Measurements from ENCODE around the gene MRPL37. TPM values are rescaled to one million over a fixed set of nuclear protein-coding genes. Genes with fewer than 3 reads are reported as not detected.

Gene MRPL37
- total RNA-seq, 1 experiment from 2014 or later = 142 TPM

DNA sequence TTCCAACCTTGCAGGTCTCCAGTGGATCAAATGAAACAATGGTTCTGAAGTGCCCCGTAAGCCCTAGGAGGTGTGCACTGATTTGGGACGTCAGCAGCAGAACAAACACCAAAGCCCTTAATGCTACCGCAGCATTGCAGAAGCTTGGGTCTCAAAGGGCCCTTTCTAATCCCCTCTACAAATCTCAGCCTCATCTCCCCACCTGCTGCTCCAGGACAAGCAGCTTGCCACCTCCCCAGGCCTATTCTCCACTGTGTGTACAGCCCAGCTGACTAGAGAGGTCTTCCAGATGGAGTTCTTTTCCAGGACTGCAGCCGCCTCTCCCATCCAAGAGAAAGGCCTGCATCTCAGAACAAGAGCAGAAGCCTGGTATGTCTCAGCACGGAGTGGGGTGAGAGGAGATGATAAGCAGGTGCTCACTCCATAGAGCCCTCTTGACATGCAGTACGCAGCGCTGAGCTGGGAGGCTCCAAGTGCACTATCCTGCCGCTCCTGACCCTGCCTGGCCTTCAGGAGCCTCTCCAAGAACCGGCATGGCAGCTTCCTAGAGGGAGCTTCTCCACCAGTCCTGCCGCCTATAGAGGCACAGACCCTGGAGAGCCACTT, 46.3 kb downstream of the MRPL37 start:
- Histone ChIP-seq H3K4me3 (no peak overlapping the region), H3K27me3 (no peaks in the 10 kb centered on the region), H3K9me3 (no peaks in the 10 kb centered on the region), H3K36me3 (no peaks in the 10 kb centered on the region)
- no peak for DNase-seq

DNA sequence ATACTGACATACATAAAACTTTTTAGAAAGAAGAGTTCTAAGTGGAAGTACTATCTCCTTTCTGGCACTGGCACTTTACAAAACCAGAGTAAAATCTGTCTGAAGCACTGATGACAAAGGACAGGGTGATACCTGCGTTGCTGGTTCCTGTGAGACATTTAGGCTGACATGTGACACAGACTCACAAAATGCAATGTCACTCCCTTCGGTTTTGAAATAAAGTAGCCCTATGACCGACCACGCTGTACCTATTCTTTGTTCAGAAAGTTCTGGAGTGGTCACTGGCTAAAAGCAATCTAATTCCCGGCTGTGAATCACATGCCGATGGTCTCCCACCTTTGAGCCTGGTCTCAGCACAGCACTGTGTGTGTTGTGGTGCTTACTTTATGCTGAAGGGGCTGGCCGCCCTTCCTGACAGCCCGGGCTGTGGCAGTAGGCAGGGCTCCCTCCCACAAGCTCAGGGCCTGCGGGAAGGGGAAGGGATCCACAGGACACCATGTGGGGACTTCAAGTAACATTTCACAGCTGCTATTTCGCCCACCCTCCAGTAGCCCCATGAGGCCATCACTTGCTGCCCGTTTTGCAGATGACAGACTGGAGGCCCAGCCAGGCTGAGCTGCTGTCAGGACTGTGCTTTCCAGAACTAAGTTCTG, 48.0 kb downstream of the MRPL37 start:
- DNase-seq = no peak
- Histone ChIP-seq H3K4me3 (no peak overlapping the region), H3K9me3 (no peaks in the 10 kb centered on the region), H3K36me3 (no peaks in the 10 kb centered on the region), H3K27me3 (no peaks in the 10 kb centered on the region)

DNA sequence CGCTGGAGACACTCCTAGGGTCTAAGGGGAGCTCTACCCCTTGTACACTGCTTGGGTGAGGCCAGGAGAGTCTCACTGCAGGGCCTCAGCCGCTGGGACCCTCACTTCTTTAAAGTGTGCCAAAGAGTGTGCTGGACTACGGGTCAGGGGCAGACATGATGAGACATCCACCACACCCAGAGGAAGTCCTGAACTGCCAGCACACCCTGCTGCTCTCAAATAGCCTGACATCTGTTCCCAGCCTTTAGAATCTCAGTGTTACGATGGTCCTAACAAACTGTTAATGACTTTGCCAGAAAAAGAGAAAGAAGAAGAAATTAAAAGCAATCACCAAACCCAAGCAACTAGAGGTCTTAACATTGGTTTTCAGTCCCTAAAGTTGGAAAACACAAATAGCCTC, 49.0 kb downstream of the MRPL37 start:
- no peaks in the 10 kb centered on the region for H3K27me3 ChIP-seq
- no peak overlapping the region for H3K4me3 ChIP-seq
- no peak for DNase-seq
- H3K36me3 ChIP-seq = no peaks in the 10 kb centered on the region
- no peaks in the 10 kb centered on the region for H3K9me3 ChIP-seq

DNA sequence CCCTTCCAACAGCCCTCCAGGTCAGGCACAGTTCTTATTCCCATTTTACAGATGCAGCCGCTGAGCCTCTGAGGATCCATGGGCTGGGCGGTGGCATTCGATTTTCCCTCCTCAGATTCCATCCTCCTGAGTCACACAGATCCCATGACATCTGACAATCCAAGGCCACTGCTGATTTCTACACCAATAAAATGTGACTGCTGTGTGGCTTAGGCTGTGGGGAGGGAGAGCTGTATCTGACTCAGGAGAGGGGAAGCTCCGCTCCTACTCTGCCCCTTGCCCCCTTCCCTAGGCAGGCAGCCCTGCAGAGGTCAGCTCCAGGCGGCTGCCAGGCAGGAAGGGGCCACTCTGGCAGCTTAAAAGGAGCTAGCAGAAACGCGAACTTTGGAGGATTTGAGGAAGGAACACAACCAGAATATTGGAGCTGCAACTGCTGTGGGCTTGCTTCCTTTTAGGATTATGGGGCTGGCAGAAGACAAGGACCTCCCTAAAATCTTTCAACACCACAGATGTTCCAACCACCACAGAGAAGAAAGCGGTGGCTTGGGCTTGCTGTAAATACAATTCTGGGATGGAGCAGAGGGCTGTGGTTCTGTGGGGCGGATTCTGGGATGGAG, 50.0 kb downstream of the MRPL37 start:
- Histone ChIP-seq H3K9me3 (no peaks in the 10 kb centered on the region), H3K4me3 (no peak overlapping the region), H3K36me3 (no peaks in the 10 kb centered on the region), H3K27me3 (no peaks in the 10 kb centered on the region)
- peak; percentile 41 for DNase-seq

DNA sequence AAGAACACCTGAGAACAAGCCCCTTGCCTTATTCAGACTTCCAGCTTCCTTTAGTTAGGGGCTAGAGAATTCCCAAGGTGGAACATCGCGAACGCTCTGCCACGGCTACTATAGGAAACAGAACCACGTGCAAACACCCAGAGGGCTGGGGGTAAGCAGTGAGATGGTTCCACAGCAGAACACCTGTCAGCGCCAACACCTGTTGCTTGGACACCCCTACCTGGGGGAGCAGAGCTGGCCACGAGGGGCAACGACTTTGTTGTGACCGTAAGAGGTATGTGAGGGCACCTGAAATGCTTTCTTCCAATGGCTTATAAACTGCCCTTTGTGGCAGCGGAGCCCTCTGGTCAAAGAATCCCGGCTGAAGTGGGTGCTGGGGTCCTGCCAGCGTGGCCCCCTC, 50.7 kb downstream of the MRPL37 start:
- Histone ChIP-seq H3K27me3 (no peaks in the 10 kb centered on the region), H3K9me3 (no peaks in the 10 kb centered on the region), H3K36me3 (no peaks in the 10 kb centered on the region), H3K4me3 (no peak overlapping the region)
- no peak for DNase-seq

DNA sequence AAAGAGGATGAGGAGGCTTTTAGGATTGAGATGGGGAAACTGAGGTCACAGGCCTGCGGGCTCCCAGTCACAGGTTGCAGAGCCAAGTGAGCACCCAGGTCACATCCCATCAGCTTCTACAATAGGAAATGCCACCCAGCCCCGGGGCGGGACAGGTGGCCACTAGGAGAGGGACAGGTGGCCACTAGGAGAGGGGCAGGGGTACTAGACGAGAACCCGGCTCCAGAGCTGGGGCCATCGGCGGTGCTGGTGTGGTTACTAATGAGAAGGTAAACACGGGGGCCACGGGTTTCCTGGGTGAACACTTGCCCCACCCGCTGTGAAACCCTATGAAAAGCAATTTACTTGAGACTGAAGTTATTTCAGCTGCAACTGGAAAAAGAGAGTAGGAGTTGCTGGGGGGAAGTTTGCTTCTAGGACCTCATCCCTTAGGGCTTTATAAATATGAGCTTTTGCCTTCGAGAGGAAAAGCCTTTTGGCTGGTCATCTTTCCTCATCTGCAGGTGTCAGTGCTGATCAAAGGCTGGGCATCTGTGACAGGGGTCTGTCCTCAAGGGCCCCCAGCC, 52.5 kb downstream of the MRPL37 start:
- H3K36me3 ChIP-seq = no peaks in the 10 kb centered on the region
- no peak overlapping the region for H3K4me3 ChIP-seq
- H3K9me3 ChIP-seq = no peaks in the 10 kb centered on the region
- DNase-seq = no peak
- no peaks in the 10 kb centered on the region for H3K27me3 ChIP-seq

DNA sequence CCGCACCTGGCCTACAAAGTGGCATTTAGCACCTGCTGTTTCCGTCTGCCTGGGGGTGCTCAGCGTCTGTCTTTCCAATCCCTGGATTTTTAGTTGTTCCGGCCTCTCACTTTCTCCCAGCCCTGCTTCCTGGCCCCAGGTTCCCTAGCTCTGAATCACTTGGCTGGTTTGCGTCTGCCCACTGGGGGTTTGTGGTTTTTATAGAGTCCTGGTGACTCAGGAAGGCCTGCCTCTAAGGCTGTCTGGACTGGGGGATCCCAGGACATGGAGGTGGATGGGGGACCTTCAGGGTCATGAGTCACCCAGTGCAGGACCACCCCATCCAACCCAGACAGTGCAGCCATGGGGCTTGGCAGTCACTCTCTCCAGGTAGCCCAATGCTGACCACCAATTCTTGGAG, 53.5 kb downstream of the MRPL37 start:
- Histone ChIP-seq H3K4me3 (no peak overlapping the region), H3K36me3 (no peaks in the 10 kb centered on the region), H3K9me3 (no peaks in the 10 kb centered on the region), H3K27me3 (no peaks in the 10 kb centered on the region)
- DNase-seq = peak; percentile 90

DNA sequence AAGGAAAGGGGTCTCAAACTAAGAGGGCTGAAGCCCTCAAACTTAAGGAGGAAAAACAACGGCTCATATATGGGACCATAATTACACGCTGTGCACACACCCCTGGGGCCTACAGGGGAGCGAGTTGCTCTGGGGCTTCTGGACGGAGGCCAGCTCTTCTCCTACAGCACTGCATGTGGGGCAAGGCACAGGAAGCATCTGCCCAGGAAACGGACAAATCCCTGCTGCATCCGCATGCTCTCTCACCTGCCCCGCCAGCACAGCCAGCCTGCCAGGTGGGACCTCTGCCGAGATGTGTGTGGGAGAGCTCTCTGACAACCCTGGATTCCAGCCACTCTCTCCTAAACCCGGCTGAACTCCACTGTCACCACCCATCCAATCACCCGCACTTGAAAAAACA, 54.1 kb downstream of the MRPL37 start:
- no peaks in the 10 kb centered on the region for H3K36me3 ChIP-seq
- DNase-seq = peak; percentile 44
- H3K9me3 ChIP-seq = no peaks in the 10 kb centered on the region
- H3K27me3 ChIP-seq = no peaks in the 10 kb centered on the region
- H3K4me3 ChIP-seq = no peak overlapping the region

DNA sequence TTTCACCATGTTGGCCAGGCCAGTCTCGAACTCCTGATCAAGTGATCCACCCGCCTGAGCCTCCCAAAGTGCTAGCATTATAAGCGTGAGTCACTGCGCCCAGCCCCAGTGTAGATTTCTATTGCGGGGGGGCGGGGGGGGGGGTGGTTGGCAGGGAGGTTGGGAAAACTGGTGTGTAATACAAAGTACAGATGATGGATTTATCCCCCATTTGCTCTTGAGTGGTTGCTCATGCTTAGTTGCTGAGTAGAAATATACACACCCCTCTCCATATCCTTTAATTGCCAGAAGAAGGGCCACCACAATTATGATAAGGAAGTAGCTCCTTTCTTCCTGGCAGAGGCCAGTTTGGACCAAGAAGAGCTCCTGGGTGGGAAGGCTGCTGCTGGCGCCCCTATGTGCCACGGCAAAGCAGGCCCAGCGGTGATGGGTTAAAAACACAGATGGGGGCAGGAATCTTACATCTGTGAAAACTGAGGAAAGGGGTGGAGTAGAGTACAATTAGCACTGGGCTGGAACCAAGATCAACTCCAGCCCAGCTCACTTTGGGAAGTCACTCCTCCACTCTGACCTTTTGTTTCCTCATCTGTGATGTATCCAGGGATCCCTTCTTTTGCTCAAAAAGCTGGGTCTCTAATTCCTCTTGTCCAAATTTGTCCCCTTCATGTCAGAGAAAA, 55.2 kb downstream of the MRPL37 start:
- DNase-seq = peak; percentile 54
- no peaks in the 10 kb centered on the region for H3K36me3 ChIP-seq
- H3K9me3 ChIP-seq = no peaks in the 10 kb centered on the region

DNA sequence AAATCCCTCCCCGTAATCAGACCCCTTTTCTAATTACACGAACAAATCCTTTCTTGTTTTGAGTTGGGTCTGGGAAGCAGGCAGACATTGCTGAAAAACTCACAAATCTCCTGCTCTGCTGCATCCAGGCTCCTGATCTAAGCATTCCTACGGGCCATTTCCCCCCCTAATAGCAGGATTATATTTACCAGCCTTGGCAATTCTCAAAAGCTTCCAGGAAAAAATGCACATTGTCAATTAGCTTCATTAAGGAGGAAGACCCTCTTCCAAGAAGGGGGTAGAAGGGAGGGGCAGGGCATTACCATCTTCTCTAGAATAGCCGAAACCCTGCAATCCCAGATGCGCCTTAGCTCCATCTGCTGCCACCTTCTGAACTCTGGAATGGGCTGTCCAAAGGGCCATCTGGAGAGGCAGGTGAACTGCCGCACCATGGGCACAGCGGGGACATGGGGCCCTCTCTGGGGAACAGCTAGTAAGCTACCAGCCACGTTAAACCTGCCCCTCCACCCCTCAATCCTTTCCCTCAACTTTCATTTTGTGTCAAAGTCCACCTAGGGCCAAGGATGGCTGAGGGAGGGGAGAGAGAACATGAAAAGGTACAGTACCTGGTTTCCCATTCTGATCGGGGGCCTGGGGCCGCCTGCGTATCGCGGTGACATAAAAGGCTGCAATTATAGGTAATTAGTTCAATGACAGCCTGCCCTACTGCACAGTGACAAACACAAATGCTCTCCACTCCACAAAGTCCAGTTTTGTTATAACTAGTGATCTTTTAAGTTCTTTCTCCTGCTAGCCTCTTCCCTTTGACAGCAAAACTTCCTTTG, 56.8 kb downstream of the MRPL37 start:
- Histone ChIP-seq H3K36me3 (no peaks in the 10 kb centered on the region), H3K27me3 (no peaks in the 10 kb centered on the region), H3K4me3 (no peak overlapping the region), H3K9me3 (no peaks in the 10 kb centered on the region)
- DNase-seq = no peak

More for the DNA sequence above, 55.2 kb downstream of the MRPL37 start:
- H3K27me3 ChIP-seq = no peaks in the 10 kb centered on the region
- no peak overlapping the region for H3K4me3 ChIP-seq

DNA sequence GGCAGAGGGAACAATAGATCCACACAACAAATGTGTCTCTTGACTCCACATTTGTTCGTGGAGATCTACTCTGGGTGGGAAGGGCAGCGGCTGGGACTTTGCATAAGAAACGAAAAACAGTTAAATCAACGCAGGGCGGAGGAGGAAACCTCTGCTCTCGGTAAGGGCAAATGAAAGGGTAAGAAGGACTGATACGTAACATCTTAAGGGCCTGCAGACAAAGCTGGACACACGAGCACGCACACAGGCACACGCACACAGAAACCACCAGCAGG, 57.3 kb downstream of the MRPL37 start:
- Histone ChIP-seq H3K36me3 (no peaks in the 10 kb centered on the region), H3K27me3 (no peaks in the 10 kb centered on the region), H3K4me3 (no peak overlapping the region), H3K9me3 (no peaks in the 10 kb centered on the region)
- no peak for DNase-seq

DNA sequence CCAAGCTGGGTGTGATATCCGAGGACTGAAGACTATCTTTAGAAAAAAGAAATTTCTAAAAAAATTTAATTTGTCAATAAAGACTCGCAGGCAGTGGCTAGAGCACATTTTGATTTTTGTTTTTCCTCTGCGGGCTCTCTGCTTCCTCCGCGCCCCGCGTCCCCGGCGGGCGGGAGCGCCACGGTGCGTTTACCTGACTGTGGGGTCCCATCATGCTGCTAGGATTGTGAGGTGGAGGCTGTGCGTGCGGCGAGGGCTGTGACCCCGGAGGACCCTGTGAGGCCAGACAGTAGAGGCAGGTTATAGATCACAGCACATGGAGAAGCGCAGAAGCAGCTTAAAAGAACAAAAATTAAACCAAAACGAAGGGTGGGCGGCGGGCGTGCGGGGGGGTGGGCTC, 57.9 kb downstream of the MRPL37 start:
- H3K36me3 ChIP-seq = no peaks in the 10 kb centered on the region
- H3K27me3 ChIP-seq = no peaks in the 10 kb centered on the region
- DNase-seq = no peak
- no peaks in the 10 kb centered on the region for H3K9me3 ChIP-seq
- H3K4me3 ChIP-seq = no peak overlapping the region

DNA sequence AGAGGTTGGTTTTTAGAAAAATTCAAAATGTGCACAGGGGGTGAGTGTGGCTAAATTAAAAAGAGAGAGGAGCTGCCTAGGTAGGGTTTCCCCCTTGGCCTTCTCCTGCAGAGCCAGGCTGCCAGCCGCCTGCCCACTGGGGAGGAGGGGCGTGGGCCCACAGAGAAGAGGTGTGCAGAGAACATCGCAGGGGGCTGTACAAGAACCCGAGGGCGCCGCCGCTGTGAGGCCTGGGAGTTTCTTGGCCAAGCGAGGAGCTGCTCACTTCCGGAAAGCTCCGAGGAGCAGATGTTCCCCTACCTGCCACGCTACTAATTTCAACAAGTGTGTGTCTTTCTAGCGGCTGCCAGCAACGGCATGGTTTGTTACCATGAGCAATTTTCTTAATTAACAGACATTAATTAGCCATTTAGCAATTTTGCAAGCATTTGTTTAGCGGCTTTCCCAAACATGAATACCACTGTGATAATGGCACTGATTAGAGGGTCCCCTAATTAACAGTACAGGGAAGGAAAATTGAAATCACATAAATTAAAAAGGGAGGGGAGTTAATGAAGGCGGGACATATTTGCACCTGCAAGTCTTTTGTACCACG, 59.7 kb downstream of the MRPL37 start:
- DNase-seq = no peak
- H3K27me3 ChIP-seq = no peaks in the 10 kb centered on the region
- no peaks in the 10 kb centered on the region for H3K9me3 ChIP-seq
- H3K36me3 ChIP-seq = no peaks in the 10 kb centered on the region
- H3K4me3 ChIP-seq = no peak overlapping the region

DNA sequence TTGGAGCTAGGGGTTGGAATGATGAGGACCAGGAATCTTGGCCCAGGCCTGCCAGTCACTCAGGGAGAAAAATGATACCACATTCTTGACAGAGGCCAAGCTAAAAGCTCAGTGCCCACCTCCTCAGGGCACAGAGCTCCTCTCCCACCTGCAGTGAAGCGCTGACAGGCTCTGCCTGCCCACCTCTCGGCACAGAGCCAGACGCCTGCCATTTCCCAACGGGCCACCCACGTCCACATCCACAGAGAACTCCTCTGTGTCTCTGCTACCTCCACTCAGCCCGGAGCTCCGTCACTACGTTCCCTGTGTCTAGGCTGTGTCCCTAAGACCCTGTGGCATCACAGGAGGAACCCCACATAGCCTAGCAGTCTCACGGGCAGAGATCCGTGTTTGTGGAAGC, 60.8 kb downstream of the MRPL37 start:
- Histone ChIP-seq H3K9me3 (no peaks in the 10 kb centered on the region), H3K36me3 (no peaks in the 10 kb centered on the region), H3K4me3 (no peak overlapping the region), H3K27me3 (no peaks in the 10 kb centered on the region)
- no peak for DNase-seq

DNA sequence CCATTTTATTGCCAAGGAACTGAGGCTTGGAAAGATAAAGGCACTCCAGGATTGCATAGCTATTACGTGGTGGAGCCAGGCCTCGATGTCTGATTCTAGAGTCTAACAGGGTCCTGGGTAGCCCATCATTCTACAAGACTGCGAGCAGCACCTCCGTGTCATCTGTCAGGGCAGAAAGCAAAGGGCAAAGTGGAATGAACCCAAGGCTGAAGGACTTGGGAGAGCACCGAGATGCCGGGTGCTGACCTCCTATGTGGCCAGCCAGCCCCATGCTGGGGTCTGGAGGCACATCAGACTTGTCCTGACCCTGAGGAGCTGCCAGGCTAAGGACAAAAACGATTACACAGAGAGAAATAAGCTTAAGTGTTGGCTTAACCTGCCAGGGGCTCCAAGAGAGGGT, 62.3 kb downstream of the MRPL37 start:
- DNase-seq = no peak
- no peaks in the 10 kb centered on the region for H3K27me3 ChIP-seq
- H3K9me3 ChIP-seq = no peaks in the 10 kb centered on the region
- H3K36me3 ChIP-seq = no peaks in the 10 kb centered on the region
- H3K4me3 ChIP-seq = no peak overlapping the region

DNA sequence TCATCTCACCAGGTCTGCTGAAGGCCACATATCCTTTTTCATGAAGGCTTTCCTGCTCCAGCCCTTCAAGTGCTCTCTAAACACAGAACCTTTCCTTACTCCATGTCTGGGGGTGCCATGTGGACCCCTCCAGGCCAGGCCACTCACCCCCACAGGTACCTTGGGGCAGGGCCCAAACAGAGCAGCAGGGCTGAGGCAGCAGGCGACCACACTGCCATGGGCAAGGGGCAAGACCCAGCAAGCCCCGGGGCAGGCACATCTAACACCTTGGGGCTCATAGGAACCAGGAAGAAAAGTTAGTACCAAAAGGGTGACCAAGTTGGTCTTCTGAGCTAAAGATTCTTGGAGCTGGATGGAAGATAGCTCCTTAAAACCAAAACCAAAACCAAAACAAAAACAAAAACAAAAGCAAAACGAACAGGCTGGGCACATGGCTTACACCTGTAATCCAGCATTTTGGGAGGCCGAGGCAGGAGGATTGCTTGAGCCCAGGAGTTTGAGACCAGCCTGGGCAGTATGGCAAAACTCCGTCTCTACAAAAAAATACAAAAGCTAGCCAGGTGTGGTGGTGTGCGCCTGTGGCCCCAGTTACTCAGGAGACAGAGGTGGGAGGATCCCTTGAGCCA, 63.7 kb downstream of the MRPL37 start:
- no peak for DNase-seq
- no peak overlapping the region for H3K4me3 ChIP-seq
- H3K27me3 ChIP-seq = no peaks in the 10 kb centered on the region
- no peaks in the 10 kb centered on the region for H3K9me3 ChIP-seq
- H3K36me3 ChIP-seq = no peaks in the 10 kb centered on the region
